OCI-LY7 (cell line): ENCODE measurements around the gene FAM117A.

Source experiments
- EZH2phosphoT487 ChIP-seq: fragments of 200-600 bp; sonication (generic); IDR thresholded peaks from 2 replicates; pipeline ENCODE4 v1.6.1; 2018; ENCODE audit warnings: low read depth, borderline replicate concordance, mild to moderate bottlenecking, mixed run types, antibody characterized with exemption, low read length, moderate library complexity, mixed read lengths
- TF ChIP-seq, protein P1 (sequence below): fragments of 200-600 bp; sonication (generic); conservative IDR thresholded peaks from 2 replicates; pipeline ENCODE4 v1.5.1; 2014; ENCODE audit warnings: mild to moderate bottlenecking, antibody characterized with exemption, low read length, moderate library complexity, mixed read lengths

DNA sequence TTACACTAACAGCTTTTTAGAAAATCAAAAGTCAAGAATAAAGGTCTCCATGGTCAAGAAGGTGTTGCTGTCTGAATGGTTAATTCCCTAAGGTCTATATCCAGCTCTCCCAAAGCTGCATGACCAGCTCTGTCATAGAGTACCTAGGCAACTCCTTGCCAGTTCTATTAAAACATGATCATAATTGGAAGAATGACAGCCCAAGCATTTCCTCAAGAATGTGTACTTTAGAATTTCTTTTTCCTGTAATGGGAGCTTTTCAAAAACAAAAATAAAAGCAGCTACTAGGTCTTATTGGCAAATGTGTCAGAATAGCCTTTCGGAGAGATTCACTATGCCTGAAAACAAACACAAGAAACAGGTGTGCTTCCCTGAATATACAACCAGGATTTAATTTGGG is 93.9 kb downstream of the FAM117A start:
- TF ChIP-seq, protein P1, sequence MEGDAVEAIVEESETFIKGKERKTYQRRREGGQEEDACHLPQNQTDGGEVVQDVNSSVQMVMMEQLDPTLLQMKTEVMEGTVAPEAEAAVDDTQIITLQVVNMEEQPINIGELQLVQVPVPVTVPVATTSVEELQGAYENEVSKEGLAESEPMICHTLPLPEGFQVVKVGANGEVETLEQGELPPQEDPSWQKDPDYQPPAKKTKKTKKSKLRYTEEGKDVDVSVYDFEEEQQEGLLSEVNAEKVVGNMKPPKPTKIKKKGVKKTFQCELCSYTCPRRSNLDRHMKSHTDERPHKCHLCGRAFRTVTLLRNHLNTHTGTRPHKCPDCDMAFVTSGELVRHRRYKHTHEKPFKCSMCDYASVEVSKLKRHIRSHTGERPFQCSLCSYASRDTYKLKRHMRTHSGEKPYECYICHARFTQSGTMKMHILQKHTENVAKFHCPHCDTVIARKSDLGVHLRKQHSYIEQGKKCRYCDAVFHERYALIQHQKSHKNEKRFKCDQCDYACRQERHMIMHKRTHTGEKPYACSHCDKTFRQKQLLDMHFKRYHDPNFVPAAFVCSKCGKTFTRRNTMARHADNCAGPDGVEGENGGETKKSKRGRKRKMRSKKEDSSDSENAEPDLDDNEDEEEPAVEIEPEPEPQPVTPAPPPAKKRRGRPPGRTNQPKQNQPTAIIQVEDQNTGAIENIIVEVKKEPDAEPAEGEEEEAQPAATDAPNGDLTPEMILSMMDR: no peak
- TF ChIP-seq EZH2phosphoT487: no peak
